Loucy (cell line): ENCODE measurements around the gene BCL2.

Experiments
- CTCF ChIP-seq: fragments of 200-600 bp; sonication (generic); conservative IDR thresholded peaks from 2 replicates; pipeline ENCODE4 v1.5.1; 2014; ENCODE audit warnings: mild to moderate bottlenecking, antibody characterized with exemption, low read length
- EZH2phosphoT487 ChIP-seq: fragments of 200-600 bp; IDR thresholded peaks from 2 replicates; pipeline ENCODE4 v1.6.1; 2018; ENCODE audit warnings: antibody characterized with exemption, mild to moderate bottlenecking, moderate library complexity, borderline replicate concordance

GRCh38 chr18:63320123-63320974 is 780 bp upstream of the BCL2 start:
- TF ChIP-seq CTCF (peak; percentile 14; the same call in 1 of the 2 replicates), EZH2phosphoT487 (no peak)
